Measurements from ENCODE around the gene RAB4B.

GRCh38 chr19:40829205-40829604 is 51.2 kb downstream of the RAB4B start:
- TF ChIP-seq TGIF2 (CRISPR knock-in tag; IDR thresholded peaks at IDR 0.05) (no peak), CTCF (CRISPR knock-in tag; IDR thresholded peaks at IDR 0.05) (no peak), NAIF1 (CRISPR knock-in tag; IDR thresholded peaks at IDR 0.05; ENCODE audit: borderline replicate concordance) (no peak), MAFK (conservative IDR thresholded peaks at IDR 0.05 in 1 of 2, IDR thresholded peaks at IDR 0.05 in 1 of 2; ENCODE audit: low read length in 2 of 2) (no peak), ZNF878 (CRISPR knock-in tag; IDR thresholded peaks at IDR 0.05) (no peak), KLF13 (CRISPR knock-in tag; IDR thresholded peaks at IDR 0.05) (no peak), MTA3 (CRISPR knock-in tag; IDR thresholded peaks at IDR 0.05) (no peak)
